ENCODE data around the gene PRR3.

PRR3 gene

DNA sequence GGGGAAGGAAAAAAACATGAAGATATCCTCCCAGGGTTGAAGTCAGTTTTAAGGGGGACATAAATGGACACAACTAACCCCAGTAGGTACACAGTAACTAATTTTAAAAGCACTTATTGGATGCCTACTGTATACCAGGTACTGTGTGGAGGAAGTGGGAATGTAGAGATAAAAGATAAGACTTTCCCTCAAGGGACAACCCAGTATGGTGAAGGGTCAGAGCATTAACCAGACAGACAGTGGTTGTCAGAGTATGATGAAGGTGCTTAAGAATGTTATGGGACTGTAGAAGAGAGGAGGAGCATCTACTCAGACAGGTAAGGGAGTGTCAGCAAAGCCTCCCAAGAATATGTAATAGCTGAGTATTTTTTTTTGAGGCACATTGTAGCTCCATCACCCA lies 15.1 kb downstream of the PRR3 start:
- in situ Hi-C loops (cut with MboI; ENCODE audit: low pct_unique_long_range_greater_than_20kb, low sequenced_read_pairs, unreplicated experiment) = no loop called here
- DNase-seq (ENCODE audit: low spot score) = no peak

DNA sequence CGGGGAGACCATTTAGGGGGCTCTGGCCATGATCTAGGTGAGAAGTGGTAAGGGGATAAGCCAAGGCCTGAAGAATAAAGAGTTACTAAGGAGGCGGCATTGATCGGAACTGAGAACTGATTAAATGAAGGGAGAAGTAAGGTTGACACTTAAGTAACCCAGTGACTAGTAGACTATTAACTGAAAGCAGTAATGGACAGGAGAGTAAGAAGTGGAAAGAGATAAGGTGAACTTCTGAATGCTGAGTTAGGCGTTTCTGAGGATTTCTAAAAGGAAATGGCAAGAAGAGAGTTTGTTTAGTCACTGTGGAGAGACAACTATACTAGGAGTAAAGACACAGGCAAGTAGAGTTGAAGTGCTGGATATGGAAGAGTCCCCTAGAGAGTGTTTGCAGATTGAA lies 16.0 kb downstream of the PRR3 start:
- TF ChIP-seq, protein P1, sequence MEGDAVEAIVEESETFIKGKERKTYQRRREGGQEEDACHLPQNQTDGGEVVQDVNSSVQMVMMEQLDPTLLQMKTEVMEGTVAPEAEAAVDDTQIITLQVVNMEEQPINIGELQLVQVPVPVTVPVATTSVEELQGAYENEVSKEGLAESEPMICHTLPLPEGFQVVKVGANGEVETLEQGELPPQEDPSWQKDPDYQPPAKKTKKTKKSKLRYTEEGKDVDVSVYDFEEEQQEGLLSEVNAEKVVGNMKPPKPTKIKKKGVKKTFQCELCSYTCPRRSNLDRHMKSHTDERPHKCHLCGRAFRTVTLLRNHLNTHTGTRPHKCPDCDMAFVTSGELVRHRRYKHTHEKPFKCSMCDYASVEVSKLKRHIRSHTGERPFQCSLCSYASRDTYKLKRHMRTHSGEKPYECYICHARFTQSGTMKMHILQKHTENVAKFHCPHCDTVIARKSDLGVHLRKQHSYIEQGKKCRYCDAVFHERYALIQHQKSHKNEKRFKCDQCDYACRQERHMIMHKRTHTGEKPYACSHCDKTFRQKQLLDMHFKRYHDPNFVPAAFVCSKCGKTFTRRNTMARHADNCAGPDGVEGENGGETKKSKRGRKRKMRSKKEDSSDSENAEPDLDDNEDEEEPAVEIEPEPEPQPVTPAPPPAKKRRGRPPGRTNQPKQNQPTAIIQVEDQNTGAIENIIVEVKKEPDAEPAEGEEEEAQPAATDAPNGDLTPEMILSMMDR (IDR thresholded peaks at IDR 0.05; ENCODE audit: extremely low read depth, insufficient read depth, missing control alignments) = no peak
- no peak for DNase-seq (ENCODE audit: low spot score)
- in situ Hi-C loops (cut with MboI; ENCODE audit: low pct_unique_long_range_greater_than_20kb, low sequenced_read_pairs, unreplicated experiment) = no loop called here

More for the DNA sequence above, 15.1 kb downstream of the PRR3 start:
- TF ChIP-seq, protein P1 (IDR thresholded peaks at IDR 0.05; ENCODE audit: extremely low read depth, insufficient read depth, missing control alignments) = no peak

DNA sequence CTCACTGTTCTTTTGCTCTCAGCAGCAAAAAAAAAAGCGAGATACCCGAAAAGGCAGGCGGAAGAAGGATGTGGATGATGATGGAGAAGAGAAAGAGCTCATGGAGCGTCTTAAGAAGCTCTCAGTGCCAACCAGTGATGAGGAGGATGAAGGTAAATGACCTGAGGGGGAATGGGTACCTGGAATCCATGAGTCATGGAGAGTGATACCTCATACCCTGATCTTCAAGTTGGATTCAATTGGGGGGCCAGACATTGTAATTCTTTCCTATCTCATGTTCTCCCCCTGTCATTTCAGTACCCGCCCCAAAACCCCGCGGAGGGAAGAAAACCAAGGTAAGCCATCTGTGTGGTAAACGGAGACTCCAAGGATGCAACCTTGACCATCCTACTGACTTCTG lies 21.0 kb downstream of the PRR3 start:
- TF ChIP-seq, protein P1 (IDR thresholded peaks at IDR 0.05; ENCODE audit: extremely low read depth, insufficient read depth, missing control alignments) = no peak
- in situ Hi-C loops (cut with MboI; ENCODE audit: low pct_unique_long_range_greater_than_20kb, low sequenced_read_pairs, unreplicated experiment) = no loop called here
- DNase-seq (ENCODE audit: low spot score) = no peak

DNA sequence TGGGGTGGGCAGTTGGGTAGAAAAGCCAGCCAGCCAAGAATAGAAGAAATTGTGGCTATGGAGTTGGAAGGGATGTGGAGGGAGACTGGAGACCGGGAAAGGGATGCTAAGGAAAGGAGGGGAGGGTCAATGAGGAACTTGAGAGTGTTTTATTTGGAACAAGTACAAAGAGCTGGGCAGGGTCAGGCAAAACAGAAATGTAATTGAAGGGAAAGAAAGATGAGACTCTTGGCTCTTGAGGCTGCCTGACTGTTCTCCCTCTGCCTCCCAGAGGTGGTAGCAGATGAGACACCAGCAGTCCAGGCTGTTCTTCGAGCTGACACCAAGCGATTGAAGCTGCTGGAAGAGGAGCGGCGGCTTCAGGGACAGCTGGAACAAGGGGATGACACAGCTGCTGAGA lies 26.8 kb downstream of the PRR3 start:
- DNase-seq (ENCODE audit: low spot score) = no peak
- in situ Hi-C loops (cut with MboI; ENCODE audit: low pct_unique_long_range_greater_than_20kb, low sequenced_read_pairs, unreplicated experiment) = no loop called here
- TF ChIP-seq, protein P1 (IDR thresholded peaks at IDR 0.05; ENCODE audit: extremely low read depth, insufficient read depth, missing control alignments) = no peak

DNA sequence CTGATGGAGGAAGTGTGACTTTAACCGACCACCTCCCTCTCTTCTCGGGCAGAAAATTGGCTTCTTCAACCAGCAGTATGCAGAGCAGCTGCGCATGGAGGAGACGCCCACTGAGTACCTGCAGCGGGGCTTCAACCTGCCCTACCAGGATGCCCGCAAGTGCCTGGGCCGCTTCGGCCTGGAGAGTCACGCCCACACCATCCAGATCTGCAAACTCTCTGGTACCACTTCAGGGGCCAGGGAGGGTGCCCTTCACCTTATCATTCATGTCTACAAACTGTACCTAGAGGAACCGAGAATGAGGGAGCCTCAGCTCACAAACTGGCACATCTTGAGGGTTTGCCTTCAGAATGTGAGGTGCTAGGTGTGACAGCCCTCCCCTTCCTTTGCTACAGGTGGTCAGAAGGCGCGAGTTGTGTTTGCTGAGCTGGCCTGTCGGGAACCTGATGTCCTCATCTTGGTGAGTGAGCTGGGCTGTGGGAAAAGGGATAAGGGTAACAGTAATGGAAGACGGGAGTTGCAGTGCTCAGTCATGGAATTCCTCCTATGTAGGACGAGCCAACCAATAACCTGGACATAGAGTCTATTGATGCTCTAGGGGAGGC lies 32.8 kb downstream of the PRR3 start:
- TF ChIP-seq, protein P1 (IDR thresholded peaks at IDR 0.05; ENCODE audit: extremely low read depth, insufficient read depth, missing control alignments) = no peak
- in situ Hi-C loops (cut with MboI; ENCODE audit: low pct_unique_long_range_greater_than_20kb, low sequenced_read_pairs, unreplicated experiment) = no loop called here
- no peak for DNase-seq (ENCODE audit: low spot score)

DNA sequence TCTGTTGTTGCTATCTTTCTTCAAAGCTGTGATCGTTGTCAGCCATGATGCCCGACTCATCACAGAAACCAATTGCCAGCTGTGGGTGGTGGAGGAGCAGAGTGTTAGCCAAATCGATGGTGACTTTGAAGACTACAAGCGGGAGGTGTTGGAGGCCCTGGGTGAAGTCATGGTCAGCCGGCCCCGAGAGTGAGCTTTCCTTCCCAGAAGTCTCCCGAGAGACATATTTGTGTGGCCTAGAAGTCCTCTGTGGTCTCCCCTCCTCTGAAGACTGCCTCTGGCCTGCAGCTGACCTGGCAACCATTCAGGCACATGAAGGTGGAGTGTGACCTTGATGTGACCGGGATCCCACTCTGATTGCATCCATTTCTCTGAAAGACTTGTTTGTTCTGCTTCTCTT lies 33.4 kb downstream of the PRR3 start:
- in situ Hi-C loops (cut with MboI; ENCODE audit: low pct_unique_long_range_greater_than_20kb, low sequenced_read_pairs, unreplicated experiment) = no loop called here
- DNase-seq (ENCODE audit: low spot score) = no peak
- TF ChIP-seq, protein P1 (IDR thresholded peaks at IDR 0.05; ENCODE audit: extremely low read depth, insufficient read depth, missing control alignments) = no peak
